DMS53 treated with DMSO at 0.1 percent for 48 hours (cell line): ENCODE results near the gene ENGASE.
A peak's percentile ranks its signal among the peaks of the same experiment; 100 is the strongest.
"Not testable (repeated sequence)": the region's sequence is repeated elsewhere in the genome, so short reads cannot be mapped to it uniquely, and the experiment has no call there.

Source experiments
- DNase-seq: peaks from one replicate; lab custom pipeline; 2025; ENCODE audit not compliant: unreplicated experiment; lab: John Stamatoyannopoulos, UW

Gene ENGASE, protein sequence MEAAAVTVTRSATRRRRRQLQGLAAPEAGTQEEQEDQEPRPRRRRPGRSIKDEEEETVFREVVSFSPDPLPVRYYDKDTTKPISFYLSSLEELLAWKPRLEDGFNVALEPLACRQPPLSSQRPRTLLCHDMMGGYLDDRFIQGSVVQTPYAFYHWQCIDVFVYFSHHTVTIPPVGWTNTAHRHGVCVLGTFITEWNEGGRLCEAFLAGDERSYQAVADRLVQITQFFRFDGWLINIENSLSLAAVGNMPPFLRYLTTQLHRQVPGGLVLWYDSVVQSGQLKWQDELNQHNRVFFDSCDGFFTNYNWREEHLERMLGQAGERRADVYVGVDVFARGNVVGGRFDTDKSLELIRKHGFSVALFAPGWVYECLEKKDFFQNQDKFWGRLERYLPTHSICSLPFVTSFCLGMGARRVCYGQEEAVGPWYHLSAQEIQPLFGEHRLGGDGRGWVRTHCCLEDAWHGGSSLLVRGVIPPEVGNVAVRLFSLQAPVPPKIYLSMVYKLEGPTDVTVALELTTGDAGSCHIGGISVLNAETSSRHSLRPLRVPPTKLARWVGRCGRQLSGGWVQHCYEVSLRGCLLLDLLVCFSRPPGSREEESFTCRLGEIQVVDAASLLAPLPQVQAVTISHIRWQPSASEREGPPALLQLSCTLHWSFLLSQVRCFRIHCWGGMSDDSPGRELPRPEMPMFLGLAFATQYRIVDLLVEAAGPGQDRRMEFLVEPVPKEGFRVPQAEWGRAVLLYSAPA

DNA sequence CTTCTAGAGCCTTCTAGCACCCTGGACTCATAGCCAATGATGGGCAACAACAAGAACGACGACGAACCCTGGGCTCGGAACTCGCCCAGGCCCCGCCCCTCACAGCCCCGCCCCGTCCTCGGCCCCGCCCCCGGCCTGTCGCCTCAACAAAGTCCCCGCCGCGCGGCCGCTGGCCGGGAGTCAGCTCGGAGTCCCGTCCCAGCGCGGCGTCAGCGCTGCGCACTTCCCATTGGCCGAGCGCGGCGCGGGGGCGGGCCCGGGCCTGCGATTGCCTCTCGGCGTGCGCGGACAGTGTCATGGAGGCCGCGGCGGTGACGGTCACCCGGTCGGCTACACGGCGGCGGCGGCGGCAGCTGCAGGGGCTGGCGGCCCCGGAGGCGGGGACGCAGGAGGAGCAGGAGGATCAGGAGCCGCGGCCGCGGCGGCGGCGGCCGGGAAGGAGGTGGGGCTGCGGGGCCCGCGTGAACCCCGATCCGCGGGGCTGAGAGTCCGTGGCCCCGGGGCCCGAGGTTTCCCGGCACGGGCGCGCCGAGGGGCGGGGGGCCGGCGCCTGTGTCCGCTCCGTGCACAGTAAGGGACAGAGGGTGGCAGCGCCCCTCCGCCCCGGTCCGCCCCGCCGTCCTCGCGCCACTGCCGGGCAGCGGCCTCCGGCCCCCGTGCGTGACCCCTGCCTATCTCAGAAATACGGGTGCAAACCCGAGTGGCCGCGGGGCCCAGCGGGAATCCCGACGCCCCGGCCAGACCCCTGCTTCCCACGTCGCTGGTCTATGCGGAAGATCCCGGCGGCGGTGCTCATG is at the start of gene ENGASE:
Gene ENGASE (plus strand): TSS at position 176 of the 797 bp plus-strand sequence. CDS start 121 bp downstream, at position 297.
- peak; percentile 82 for DNase-seq

DNA sequence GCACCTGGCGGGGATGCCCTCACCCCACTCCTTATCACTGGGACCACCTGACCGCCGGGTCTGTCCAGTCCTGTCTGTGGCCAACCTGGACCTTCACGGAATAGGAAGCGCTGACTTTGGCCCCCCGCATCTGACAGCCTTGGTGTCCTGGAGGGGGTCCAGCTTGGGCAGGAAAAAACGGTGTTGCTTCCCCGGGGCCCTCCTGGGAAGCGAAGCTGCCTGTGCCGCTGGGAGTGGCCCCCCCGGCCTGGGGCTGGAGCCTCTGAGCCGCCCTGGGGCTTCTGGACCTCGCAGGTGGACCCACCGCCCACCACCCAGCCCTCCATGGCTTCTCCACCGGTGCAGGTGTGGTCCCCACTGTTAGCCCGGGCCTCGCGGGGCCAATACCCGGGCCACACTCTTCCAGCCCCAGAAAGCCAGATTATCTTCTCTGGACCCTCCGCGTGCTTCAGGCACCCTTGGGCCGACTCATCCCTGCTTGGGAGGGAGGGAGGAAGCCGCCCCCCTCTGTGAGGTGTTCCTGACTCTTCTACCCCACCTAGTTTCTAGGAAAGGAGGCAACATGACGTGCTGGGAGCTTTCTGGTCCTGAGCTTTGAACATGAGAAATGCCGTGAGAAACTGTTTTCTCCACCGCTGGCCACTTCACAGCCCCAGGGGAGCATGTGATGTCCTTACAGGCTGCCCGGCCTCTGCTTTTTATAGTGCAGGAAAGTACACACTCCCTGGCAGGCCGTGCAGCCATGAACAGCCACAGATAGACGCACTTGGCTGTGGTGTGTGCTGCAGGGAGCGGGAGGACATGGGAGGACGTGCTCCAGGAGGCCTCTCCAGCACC is 49.5 kb upstream of the ENGASE start:
- no peak for DNase-seq

DNA sequence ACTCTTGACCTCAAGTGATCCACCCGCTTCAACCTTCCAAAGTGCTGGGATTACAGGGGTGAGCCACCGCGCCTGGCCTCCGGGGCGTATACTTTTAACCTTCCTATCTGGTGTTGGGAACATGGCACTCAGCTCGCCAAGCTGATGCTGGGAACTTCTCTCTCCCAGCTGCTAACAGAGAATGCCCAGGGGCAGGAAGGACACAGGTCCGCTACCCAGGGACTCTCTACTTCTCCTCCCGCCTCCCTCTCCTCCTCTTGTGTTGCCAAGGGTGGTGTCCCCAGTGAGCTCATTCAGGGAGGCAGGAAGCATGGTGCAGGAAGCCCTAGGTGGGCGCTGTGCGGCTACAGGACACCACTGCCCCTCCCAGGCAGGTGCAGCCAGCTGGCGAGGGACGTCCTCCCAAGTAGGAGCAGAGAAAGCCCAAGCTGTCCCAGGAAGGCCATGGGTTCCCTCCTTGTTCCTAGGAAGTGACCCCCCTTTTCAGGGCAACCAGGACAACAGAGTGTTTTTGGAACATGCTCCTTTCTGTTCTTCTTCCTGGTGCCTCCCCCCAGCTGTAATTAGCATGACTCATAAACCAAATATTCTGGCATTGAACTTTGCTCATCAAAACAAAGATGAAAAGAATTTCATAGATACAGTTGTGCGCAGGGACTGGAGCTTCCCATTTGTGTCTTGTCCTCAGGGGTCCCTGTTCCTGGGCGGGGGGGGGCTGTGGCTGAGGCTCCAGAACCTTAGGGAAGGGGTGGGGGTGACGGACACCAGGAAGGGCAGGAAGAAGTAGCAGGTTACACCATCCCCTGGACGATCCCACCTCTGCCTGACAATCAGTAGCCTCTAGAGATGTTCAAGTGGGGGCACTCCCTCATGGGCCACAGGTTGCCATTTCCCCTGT is 48.0 kb upstream of the ENGASE start:
- DNase-seq, result peak; percentile 75

DNA sequence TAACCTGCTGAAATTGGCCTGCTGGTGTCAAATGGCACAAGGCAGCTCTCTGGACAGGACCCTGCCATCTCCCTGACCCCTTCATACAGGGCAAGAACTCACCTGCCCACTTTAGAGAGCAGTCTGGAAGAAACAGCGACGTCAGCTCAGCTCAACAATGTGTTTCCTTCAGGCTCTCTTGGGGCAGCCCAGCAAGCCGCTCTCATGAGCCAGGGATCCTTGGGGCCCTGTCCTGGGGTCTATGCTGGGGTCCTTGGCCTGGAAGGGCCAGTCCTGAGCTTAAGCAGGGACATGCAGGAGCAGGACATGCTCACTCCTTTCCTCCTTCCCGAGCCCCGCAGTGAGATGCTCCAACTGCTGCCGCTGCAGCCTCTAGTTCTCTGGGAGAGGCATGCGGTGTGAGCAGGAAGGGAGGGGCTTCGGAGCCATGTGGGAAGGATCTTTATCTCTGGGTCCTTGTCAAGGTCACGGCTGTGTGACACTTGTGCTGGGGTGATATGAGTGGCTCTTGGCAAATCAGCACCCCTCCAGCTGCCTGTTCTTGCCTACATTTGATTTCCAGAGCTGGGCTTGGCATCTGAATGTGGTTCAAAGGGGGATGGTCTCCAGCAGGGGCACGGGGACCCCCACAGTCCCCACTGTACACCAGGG is 47.2 kb upstream of the ENGASE start:
- no peak for DNase-seq

DNA sequence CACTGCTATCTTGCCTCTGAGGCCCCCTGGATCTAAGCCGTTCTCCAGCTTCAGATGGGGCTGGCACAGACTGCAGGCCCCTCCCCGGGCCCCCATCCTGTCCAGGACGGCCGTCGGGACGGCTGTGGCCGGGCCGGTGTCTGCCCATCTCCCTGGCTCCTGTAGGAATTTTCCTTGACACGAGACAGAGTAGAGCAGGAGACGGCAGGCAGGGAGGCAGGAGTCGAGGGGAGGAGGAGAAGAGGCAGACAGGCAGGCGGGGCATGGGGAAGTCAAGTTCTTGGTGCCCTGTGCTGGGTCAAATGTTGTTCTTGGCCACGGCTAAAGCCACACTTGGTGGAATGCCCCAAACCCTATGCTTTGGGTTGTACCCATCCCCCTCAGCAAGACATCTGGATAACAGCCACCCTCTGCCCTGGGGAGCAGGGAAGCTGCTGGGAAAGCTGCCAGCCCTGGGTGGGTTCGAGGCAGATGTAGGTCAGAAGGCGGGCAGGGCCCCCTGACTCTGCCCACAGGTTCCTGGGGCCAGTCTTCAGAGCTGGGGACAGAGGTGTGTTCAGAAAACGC is 46.6 kb upstream of the ENGASE start:
- DNase-seq, result no peak

DNA sequence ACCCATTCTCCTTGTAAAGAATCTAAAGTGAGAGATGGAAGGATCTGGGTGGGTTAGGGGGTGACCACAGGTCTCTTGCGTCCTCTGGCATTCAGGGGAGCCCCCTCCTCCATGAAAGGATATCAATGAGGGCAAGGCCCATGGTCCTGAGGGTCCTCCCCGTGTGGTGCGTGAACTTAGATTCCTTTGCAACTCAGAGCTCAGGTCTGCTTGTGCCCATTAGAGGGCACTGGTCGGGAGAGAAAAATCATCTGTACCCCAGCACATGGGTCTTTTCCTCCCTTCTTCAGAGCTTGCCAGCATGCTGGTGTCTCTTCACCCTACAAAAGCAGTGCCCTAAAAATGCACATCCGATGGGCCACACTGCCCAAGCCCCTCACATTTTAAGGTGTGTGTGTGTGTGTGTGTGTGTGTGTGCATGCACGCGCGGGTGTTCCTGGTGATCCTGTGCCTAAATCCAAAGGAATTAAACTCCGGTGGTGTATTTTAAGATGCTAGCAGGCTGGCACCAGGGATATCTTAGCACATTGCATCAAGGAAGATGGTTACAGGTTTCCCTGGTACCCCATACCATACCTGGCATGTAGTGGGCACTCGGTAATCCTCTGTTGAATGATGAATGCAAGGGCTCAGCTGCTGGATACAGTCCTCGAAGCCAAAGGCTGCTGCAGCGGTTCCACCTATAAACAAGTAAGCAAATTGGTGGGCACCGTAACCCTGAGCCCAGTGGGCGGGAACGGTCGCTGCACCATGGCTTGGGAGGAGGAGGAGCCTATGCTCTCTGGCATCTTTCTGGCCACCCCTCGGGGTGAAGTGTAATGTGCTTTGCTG is 45.9 kb upstream of the ENGASE start:
- no peak for DNase-seq

DNA sequence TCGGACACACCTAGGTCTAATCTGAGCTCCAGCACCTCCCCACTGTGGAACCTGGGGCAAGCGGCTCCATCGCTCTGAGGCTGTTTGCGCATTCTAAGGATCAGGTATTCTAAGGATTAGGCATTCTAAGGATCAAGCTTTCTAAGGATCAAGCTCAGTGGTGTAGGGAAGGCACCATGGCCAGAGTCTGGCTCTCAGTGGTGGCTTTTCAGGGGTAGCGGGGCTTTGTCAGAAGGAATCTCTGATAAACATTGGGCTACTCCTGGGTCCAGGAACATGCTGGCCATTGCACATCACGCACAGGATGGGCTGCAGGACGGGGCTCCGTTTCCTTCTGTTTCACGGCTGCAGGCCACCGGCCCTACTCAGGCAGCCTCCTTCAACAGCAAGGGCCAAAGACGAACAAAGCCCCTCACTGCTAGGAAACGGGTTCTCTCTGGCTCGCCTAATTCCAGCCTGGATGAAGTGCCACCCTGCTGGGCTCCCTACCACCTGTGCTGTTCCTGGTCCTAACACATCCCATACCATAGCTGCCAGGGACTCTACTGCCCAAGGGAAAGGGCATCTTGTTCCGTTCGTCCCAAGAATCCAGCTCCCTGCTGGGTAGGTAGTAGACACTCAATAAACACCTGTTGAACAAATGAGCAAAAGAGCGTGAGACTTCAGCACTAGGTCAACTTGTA is 45.2 kb upstream of the ENGASE start:
- DNase-seq, result no peak

DNA sequence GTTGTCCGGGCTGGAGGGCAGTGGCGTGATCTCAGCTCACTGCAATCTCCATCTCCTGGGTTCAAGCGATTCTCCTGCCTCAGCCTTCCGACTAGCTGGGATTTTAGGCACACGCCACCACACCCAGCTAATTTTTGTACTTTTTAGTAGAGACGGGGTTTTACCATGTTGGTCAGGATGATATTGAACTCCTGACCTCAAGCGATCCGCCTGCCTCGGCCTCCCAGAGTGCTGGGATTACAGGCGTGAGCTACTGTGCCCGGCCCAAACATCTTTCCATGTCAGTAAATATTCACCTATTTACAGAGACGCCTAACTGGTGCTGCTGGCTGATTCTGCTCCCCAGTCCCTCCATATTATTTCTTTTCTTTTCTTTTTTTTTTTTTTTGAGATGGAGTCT is 44.0 kb upstream of the ENGASE start:
- not testable (repeated sequence) for DNase-seq

DNA sequence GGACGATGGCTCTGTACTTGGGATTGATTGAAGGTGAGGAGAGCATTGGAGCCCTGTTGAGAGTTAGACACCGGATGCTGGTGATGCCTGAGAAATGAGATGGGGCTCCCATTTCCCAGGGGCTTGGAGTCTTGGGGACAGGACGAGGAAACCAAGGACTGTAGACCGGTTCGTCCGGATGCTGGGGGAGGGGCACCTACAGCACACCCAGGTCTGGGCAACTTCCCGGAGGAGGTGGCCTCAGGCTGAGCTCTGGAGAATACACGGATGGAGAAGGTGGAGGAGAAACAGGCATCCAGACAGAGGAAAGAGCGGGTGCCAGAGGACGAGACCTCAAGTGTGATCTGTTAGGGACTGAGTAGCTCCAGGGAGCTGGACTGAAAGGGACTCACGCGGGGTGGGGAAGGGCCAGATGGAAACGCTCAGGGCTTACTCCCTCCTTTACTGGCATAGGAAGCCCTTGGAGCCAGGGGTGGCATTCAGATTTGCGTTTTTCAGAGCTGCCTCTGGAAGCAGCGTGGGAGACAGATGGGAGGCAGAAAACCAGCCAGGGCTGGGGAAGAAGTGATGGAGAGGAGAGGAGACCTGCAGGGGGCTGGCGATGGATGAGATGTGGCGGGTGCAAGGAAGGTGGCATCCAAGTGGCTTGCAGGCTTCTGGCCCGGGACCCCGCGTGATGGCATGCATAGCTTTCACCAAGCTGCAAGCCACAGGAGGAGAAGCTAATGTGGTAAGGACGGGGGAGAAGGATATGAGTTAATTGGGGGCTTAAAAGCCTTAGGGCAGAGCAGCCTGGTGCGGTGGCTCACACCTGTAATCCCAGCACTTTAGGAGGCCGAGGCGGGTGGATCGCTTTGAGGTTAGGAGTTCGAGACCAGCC is 42.4 kb upstream of the ENGASE start:
- no peak for DNase-seq

DNA sequence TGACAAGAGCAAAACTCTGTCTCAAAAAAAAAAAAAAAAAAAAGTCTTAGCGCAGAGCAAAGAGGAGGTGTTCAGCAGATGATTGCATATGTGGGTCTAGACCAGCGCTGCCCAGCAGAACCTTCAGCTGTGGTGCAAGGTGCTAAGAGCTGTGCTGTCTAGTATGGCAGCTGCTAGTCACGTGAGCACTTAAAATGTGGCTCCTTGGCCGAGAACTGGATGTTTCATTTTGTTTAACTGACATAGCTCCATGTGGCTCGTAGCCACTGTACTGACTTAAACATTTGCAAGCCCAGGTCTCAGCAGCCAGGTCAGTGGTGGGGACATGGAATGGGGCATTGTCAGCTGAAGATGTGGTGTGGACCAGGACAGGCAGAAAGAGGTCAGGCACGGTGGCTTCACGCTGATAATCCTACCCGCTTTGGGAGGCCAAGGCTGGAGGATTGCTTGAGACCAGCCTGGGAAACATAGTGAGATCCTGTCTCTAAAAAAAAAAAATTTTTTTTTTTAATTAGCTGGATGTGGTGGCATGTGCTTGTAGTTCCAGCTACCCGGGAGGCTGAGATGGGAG is 41.5 kb upstream of the ENGASE start:
- DNase-seq, result no peak

DNA sequence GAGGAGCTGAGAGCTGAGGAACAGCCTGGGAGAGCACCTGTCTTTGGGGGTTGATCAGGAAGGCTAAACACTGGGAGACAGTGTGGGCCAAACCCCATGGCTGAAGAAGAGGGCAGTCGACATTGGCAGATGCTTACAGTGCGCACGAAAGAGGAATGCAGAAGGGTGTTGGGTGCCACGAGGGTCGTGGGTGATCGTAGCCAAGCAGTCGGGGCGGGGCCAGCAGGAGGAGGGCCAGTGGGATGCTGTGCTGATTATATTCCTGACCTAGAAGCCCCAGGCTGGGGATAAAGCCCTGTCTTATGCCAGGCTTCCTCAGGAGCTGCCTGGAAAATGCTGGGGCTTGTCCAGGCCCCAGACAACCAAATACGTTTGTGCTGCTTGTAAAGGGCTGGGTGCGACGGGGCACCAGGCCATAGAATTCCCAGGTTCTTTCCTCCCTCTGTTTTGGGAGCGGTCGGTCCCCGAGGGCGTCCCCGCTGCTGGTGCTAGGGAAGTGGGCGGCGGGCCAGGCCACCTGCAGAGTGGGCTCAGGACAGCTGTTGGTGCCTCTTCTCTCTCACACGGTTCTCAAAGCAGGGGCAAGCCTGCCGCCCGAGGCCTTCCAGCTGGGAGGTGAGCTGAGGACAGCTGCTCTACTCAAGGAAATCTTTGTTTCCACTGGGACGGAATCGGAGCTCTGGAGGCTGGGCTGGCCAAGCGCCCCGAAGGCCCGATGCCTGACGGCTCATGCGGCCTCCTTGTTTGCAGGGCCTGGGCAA is 40.7 kb upstream of the ENGASE start:
- DNase-seq, result no peak

DNA sequence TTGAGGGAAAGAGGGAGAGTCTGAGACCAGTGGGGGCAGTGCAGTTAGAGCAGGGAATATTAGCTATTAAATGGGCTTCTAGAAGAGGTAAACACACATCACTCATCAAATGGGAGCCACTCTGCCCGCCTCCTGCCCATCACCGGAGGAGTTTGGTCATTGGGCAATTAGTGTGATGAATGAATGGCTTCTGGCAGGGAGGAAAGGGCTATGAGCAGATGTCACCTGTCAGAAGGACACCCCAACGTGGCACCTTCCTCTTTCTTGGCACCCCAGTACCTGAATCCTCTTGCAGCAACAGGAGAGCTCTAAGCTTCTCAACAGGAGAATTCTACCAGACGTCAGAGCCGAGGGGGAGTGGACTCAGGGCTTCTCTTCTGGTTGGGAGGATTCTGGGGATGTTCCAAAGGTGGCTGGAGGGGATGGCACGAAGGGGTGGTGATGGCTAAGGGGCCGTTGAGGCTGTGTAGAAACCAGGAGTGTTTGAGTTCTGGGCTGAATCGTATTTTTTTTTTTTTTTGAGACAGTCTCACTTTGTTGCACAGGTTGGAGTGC is 39.6 kb upstream of the ENGASE start:
- no peak for DNase-seq

DNA sequence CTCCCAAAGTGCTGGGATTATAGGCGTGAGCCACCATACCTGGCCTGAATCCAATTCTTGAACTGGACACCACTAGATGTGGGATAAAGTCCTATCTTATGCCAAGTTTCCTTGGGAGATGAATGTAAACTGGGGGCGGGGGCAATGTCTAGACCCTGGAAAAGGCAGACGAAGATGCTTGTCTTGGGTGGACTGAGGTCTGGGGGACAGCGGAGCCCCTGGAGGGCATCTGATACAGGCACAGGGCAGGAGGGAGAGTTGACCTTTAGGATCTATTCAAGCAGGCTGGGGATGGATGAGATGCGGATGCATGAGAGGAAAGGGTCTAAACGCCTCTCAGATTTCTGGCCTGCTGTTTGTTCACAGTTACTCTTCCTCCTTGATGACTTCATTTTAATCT is 38.9 kb upstream of the ENGASE start:
- no peak for DNase-seq

DNA sequence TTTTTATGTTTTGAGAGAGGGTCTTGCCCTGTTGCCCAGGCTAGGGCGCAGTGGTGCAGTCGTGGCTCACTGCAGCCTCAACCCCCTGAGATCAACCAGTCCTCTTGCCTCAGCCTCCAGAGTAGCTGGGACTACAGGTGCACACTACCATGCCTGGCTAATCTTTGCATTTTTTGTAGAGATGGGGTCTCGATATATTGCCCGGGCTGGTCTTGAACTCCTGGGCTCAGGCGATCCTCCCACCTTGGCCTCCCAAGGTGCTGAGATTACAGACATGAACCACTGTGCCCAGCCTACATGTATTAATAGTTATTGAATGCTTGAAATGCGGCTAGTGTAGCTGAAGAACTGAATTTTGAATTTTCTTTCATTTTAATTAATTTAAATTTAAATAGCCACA is 38.4 kb upstream of the ENGASE start:
- DNase-seq, result no peak

DNA sequence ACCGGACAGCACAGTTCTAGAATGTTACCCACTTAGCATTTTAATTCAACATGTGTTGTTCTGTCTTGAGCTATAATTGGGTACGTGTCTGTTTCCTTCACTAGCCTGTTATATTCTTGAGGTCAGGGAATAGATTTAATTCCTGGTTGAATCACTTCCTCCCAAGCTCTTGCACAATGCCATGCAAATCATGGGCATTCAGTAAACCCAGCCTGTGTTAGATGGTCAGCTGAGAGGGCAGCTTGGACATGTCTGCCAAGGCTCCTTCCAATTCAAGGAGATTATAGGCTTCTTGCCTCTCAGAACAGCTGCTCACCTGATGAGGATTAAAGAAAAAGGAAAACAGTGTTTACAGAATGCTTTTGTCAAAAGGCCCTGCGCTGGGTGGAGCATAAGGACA is 38.0 kb upstream of the ENGASE start:
- no peak for DNase-seq
